CD4-positive, alpha-beta memory T cell (primary cell): Measurements from ENCODE around the gene ATP6V1F. TPM values are rescaled to one million over a fixed set of nuclear protein-coding genes. Genes with fewer than 3 reads are reported as not detected.

Experiments used
- CTCF ChIA-PET: fragments of 350-600 bp; sonication (Branson Sonifier 250); formaldehyde crosslinking; loops from one replicate; lab custom pipeline; 2021; ENCODE audit warnings: inconsistent platforms; ENCODE audit not compliant: partially characterized antibody; lab: Charles Lee
- POLR2A ChIA-PET: fragments of 350-600 bp; sonication (Branson Sonifier 250); formaldehyde crosslinking; loops from one replicate; lab custom pipeline; 2021; ENCODE audit not compliant: partially characterized antibody; lab: Charles Lee
- DNase-seq, 5 donors: peaks; one replicate each; pipeline versions ENCODE4 v3.0.0 to v3.0.0-alpha.2; 2020 to 2022; ENCODE audit warnings: mixed read lengths in 1 of 5
- H3K27ac ChIP-seq: one replicate; pipeline ENCODE4 v1.7.0; 2013; ENCODE audit warnings: low read depth, low read length
- H3K27me3 ChIP-seq: 2 replicates; pipeline ENCODE4 v1.7.0; 2013; ENCODE audit warnings: mild to moderate bottlenecking, low read length, moderate library complexity; ENCODE audit not compliant: insufficient read depth
- H3K36me3 ChIP-seq: 2 replicates; pipeline ENCODE4 v1.7.0; 2013; ENCODE audit warnings: mild to moderate bottlenecking, low read length, moderate library complexity; ENCODE audit not compliant: insufficient read depth
- H3K4me1 ChIP-seq: 2 replicates; pipeline ENCODE4 v1.7.0; 2013; ENCODE audit warnings: mild to moderate bottlenecking, low read length, moderate library complexity; ENCODE audit not compliant: insufficient read depth
- H3K4me3 ChIP-seq, 2 donors: one replicate each; pipeline ENCODE4 v1.7.0; 2013; ENCODE audit warnings: low read length in 2 of 2, mild to moderate bottlenecking in 1 of 2
- H3K9me3 ChIP-seq, 2 donors: one replicate each; pipeline ENCODE4 v1.7.0; 2013; ENCODE audit warnings: low read length in 2 of 2, control low read depth in 1 of 2; ENCODE audit not compliant: control insufficient read depth in 1 of 2
- H3K27ac Mint-ChIP-seq, 7 donors: one replicate each; pipeline ENCODE4 v1.8.0; 2020 to 2021; ENCODE audit warnings: mixed read lengths in 7 of 7, mild to moderate bottlenecking in 6 of 7, inconsistent platforms in 3 of 7, moderate library complexity in 3 of 7
- H3K27me3 Mint-ChIP-seq, 2 donors: one replicate each; pipeline ENCODE4 v1.8.0; 2020 to 2021; ENCODE audit warnings: mixed read lengths in 2 of 2
- H3K36me3 Mint-ChIP-seq, 2 donors: one replicate each; pipeline ENCODE4 v1.8.0; 2020 to 2021; ENCODE audit warnings: mixed read lengths in 2 of 2, inconsistent platforms in 1 of 2, mild to moderate bottlenecking in 1 of 2
- H3K4me1 Mint-ChIP-seq, 4 donors: one replicate each; pipeline ENCODE4 v1.8.0; 2020 to 2021; ENCODE audit warnings: mixed read lengths in 4 of 4, mild to moderate bottlenecking in 1 of 4
- H3K4me3 Mint-ChIP-seq, 8 donors: one replicate each; pipeline ENCODE4 v1.8.0; 2020 to 2021; ENCODE audit warnings: mixed read lengths in 8 of 8, mild to moderate bottlenecking in 7 of 8, moderate library complexity in 6 of 8, inconsistent platforms in 3 of 8
- H3K9me3 Mint-ChIP-seq, 8 donors: one replicate each; pipeline ENCODE4 v1.8.0; 2020 to 2021; ENCODE audit warnings: mixed read lengths in 8 of 8, mild to moderate bottlenecking in 5 of 8, inconsistent platforms in 3 of 8, moderate library complexity in 1 of 8
- intact Hi-C: fragments of 100-400 bp; cut with micrococcal nuclease; formaldehyde crosslinking; loops from one replicate; pipeline ENCODE4 v1.15.1; 2023
- polyA plus RNA-seq, 2 donors: library from polyadenylated mRNA; unstranded; fragments of 300-500 nt; fragmentation: Illumina TruSeq; gene quantifications; one replicate each; pipeline ENCODE4 v1.2.3, GENCODE V29; 2021
- total RNA-seq, 2 experiments: library from RNA; stranded (reverse); gene quantifications; one replicate each; pipeline ENCODE4 v1.2.3, GENCODE V29; 2021

Gene ATP6V1F
- total and polyA plus RNA-seq, 4 experiments from 2014 or later, result 74.6 to 392 (median 175) TPM

DNA sequence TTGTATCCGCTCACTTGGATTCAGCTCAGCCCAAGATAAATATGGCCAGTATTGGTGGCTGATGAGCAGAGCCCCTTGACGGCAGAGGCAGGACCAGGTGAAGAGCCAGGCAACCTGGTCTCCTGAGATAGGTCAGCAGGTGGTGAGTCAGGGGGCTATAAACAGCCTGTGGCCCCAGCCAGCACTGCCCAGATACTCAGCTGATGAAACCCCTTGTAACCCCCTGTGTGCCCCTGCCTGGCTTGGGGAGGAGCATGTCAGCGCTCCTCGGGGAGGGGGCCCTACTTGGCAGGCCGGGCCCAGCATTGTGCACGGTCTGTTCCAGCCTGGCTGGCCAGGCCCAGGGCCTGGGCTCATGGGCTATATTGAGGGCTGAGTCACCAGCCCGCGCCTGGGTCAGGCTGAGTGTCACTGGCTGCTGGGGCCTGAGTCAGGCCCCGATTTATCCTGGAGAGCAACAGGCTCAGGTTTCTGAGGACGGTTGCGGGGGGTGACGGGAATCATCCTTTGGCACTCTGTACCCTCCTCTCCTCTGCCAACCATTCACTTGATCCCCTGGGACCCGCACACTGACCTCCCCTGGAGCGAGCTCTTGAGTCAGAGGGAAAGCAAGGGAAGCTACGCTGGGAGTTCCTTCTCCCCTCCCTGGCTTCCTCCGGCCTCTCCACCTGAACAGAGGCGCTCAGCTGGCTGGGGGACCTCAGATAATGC lies 35.3 kb upstream of the ATP6V1F start:
- Mint-ChIP-seq H3K27me3 (peaks cover 21 to 39% of the 10 kb centered on the region in 2 donors), H3K4me3 (no peak overlapping the region), H3K9me3 (no peaks in the 10 kb centered on the region), H3K4me1 (peaks cover 7 to 14% (median 9%) of the 10 kb centered on the region in 4 donors), H3K36me3 (no peaks in the 10 kb centered on the region), H3K27ac (peak overlapping the region in 1 of 7 donors; percentile 29)
- CTCF ChIA-PET, result no interaction called here
- Histone ChIP-seq H3K9me3 (no peaks in the 10 kb centered on the region), H3K36me3 (no peaks in the 10 kb centered on the region), H3K27ac (no peak overlapping the region), H3K27me3 (peaks cover 13% of the 10 kb centered on the region), H3K4me3 (no peak overlapping the region), H3K4me1 (peaks cover 19% of the 10 kb centered on the region)
- POLR2A ChIA-PET, result no interaction called here
- DNase-seq, result no peak
- intact Hi-C loops, result no loop called here

DNA sequence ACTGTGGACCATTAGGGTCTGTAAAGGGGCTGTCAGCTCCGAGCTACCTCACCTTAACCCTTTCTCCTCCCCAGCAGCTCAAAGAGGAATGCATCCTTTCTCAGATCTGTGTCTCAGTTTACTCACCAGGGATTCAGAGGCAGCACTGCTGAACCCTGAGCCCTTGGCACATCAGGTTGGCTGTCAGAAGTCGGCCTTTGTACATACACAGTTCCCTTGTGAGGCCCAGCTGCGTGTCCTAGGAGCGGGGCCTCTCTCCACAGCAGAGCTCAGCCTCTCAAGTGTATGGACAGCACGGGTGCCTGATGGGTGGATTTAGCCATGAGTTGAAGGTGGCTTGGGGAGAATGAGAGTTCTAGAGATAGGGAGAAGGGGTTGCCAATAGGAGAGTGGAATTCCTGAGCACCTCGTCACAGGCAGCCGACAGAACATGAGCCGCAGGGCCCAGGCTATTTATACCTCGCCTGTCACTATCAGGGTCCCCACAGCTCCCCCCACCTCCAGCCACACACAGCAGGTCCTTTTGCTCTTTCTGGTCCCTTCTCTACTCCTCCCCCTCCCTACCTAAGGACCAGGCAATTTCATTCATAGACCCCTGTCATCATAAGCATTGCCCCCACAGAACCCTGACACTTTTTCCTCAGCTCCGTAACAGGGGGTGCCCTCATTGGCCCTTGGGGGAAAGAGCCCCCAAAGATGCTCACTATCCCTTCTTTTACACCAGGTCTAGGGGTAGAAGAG lies 34.5 kb upstream of the ATP6V1F start:
- no peak overlapping the region for H3K27ac Mint-ChIP-seq
- intact Hi-C loops, result no loop called here
- ChIA-PET POLR2A (no interaction called here), CTCF (no interaction called here)
- peaks cover 7 to 14% (median 9%) of the 10 kb centered on the region in 4 donors for H3K4me1 Mint-ChIP-seq
- Histone ChIP-seq H3K27ac (no peak overlapping the region), H3K4me1 (peaks cover 19% of the 10 kb centered on the region), H3K27me3 (peaks cover 13% of the 10 kb centered on the region), H3K4me3 (no peak overlapping the region), H3K9me3 (no peaks in the 10 kb centered on the region), H3K36me3 (no peaks in the 10 kb centered on the region)
- DNase-seq, result no peak
- no peaks in the 10 kb centered on the region for H3K9me3 Mint-ChIP-seq
- H3K36me3 Mint-ChIP-seq, result no peaks in the 10 kb centered on the region
- H3K4me3 Mint-ChIP-seq, result peak overlapping the region in 1 of 8 donors; percentile 17
- peaks cover 21 to 38% of the 10 kb centered on the region in 2 donors for H3K27me3 Mint-ChIP-seq

- Mint-ChIP-seq H3K27me3 (peaks cover 21 to 37% of the 10 kb centered on the region in 2 donors), H3K36me3 (no peaks in the 10 kb centered on the region)
- CTCF ChIA-PET, result interaction anchor here (1.2 kb wide), 1 partner anchor 11 kb away, joined by 3 read pairs; no protein-coding TSS in a partner anchor
Measured at GRCh38 chr7:128829391-128830166, 33.1 kb upstream of the ATP6V1F start.

DNA sequence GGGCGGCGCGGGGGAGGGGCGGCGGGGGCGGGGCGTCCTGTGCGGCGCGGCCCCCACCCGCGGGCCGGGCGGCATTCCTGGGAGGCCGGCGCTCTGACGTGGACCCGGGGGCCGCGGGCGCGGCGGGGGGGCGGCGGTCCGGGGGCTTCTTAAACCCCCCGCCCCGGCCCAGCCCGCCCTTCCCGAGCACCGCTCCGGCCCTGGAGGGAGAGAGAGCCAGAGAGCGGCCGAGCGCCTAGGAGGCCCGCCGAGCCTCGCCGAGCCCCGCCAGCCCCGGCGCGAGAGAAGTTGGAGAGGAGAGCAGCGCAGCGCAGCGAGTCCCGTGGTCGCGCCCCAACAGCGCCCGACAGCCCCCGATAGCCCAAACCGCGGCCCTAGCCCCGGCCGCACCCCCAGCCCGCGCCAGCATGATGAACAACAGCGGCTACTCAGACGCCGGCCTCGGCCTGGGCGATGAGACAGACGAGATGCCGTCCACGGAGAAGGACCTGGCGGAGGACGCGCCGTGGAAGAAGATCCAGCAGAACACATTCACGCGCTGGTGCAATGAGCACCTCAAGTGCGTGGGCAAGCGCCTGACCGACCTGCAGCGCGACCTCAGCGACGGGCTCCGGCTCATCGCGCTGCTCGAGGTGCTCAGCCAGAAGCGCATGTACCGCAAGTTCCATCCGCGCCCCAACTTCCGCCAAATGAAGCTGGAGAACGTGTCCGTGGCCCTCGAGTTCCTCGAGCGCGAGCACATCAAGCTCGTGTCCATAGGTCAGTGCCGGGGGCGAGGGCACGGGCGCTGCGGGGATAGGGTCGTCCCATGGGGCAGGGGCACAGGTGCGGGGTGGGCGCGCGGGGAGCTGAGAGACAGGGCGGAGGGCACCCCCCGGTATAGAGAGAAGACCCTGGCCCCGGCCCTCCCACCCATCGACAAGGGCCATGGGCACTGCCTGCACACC lies 32.2 kb upstream of the ATP6V1F start, which contains the start of gene FLNC:
TSS of gene FLNC (plus strand) at position 176 of the 947 bp plus-strand sequence. CDS start at position 408, 232 bp downstream.
- Mint-ChIP-seq H3K9me3 (no peaks in the 10 kb centered on the region), H3K27me3 (peaks cover 24 to 37% of the 10 kb centered on the region in 2 donors), H3K27ac (peak within 1 kb of the TSS in 2 of 7 donors; percentile 19 to 29), H3K36me3 (no peaks in the 10 kb centered on the region), H3K4me1 (peaks cover 7 to 14% (median 9%) of the 10 kb centered on the region in 4 donors), H3K4me3 (peak within 1 kb of the TSS; percentile 72 to 85 (median 77))
- Histone ChIP-seq H3K27ac (no peak within 1 kb of the TSS), H3K27me3 (peaks cover 13% of the 10 kb centered on the region), H3K4me3 (peak within 1 kb of the TSS in 1 of 2 donors; percentile 54), H3K4me1 (peaks cover 19% of the 10 kb centered on the region), H3K36me3 (no peaks in the 10 kb centered on the region), H3K9me3 (no peaks in the 10 kb centered on the region)
- POLR2A ChIA-PET, result no interaction called here
- CTCF ChIA-PET, result interaction anchor here (1.1 kb wide), 1 partner anchor 53 kb away, joined by 3 read pairs; no protein-coding TSS in a partner anchor
- intact Hi-C loops, result no loop called here
- DNase-seq, result peak in 4 of 5 donors; percentile 24 to 34 (median 32)

More at GRCh38 chr7:128829391-128830166, 33.1 kb upstream of the ATP6V1F start:
- no peak overlapping the region for H3K4me3 ChIP-seq
- peaks cover 19% of the 10 kb centered on the region for H3K4me1 ChIP-seq
- DNase-seq, result no peak
- H3K4me3 Mint-ChIP-seq, result peak overlapping the region; percentile 31 to 75 (median 68)
- peak overlapping the region in 1 of 7 donors; percentile 19 for H3K27ac Mint-ChIP-seq
- intact Hi-C loops, result no loop called here
- no peak overlapping the region for H3K27ac ChIP-seq
- H3K9me3 ChIP-seq, result no peaks in the 10 kb centered on the region
- H3K9me3 Mint-ChIP-seq, result no peaks in the 10 kb centered on the region
- H3K36me3 ChIP-seq, result no peaks in the 10 kb centered on the region
- POLR2A ChIA-PET, result no interaction called here
- H3K4me1 Mint-ChIP-seq, result peaks cover 7 to 14% (median 9%) of the 10 kb centered on the region in 4 donors
- peaks cover 13% of the 10 kb centered on the region for H3K27me3 ChIP-seq

GRCh38 chr7:128831178-128831993 lies 31.3 kb upstream of the ATP6V1F start:
- peaks cover 7 to 14% (median 9%) of the 10 kb centered on the region in 4 donors for H3K4me1 Mint-ChIP-seq
- no peak overlapping the region for H3K4me3 ChIP-seq
- H3K27ac Mint-ChIP-seq, result no peak overlapping the region
- H3K27ac ChIP-seq, result no peak overlapping the region
- intact Hi-C loops, result no loop called here
- peaks cover 22 to 33% of the 10 kb centered on the region in 2 donors for H3K27me3 Mint-ChIP-seq
- ChIA-PET CTCF (interaction anchor here (0.8 to 1.1 kb wide), 2 partner anchors 11 to 52 kb away, joined by 3 read pairs; no protein-coding TSS in a partner anchor), POLR2A (no interaction called here)
- H3K36me3 ChIP-seq, result no peaks in the 10 kb centered on the region
- DNase-seq, result no peak
- no peaks in the 10 kb centered on the region for H3K9me3 Mint-ChIP-seq
- no peaks in the 10 kb centered on the region for H3K36me3 Mint-ChIP-seq
- no peaks in the 10 kb centered on the region for H3K9me3 ChIP-seq
- peaks cover 13% of the 10 kb centered on the region for H3K27me3 ChIP-seq
- H3K4me3 Mint-ChIP-seq, result peak overlapping the region in 6 of 8 donors; percentile 4 to 68 (median 48)
- H3K4me1 ChIP-seq, result peaks cover 19% of the 10 kb centered on the region
